ENCODE measurements around the gene KIF13A.

The KIF13A gene

GRCh38 chr6:17724341-17724740 is 263.1 kb downstream of the KIF13A start:
- no peak for DNase-seq (ENCODE audit: low read depth in 2 of 2)

GRCh38 chr6:17721671-17722070 is 265.8 kb downstream of the KIF13A start:
- DNase-seq (ENCODE audit: low read depth in 2 of 2): no peak

GRCh38 chr6:17719323-17720041 is 268.0 kb downstream of the KIF13A start:
- DNase-seq (ENCODE audit: low read depth in 2 of 2): no peak

GRCh38 chr6:17716221-17716620 is 271.2 kb downstream of the KIF13A start:
- DNase-seq (ENCODE audit: low read depth in 2 of 2): no peak

- DNase-seq (ENCODE audit: low read depth in 2 of 2): no peak
These were observed 272.3 kb downstream of the KIF13A start for GRCh38 chr6:17714879-17715851.

- DNase-seq (ENCODE audit: low read depth in 2 of 2): no peak
These were observed 273.3 kb downstream of the KIF13A start for GRCh38 chr6:17714177-17714576.

- no peak for DNase-seq (ENCODE audit: low read depth in 2 of 2)
These were observed 274.9 kb downstream of the KIF13A start for GRCh38 chr6:17712576-17712975.

GRCh38 chr6:17710331-17710730 is 277.1 kb downstream of the KIF13A start:
- DNase-seq (ENCODE audit: low read depth in 2 of 2): no peak

- DNase-seq (ENCODE audit: low read depth in 2 of 2): no peak
These were observed 278.0 kb downstream of the KIF13A start for GRCh38 chr6:17709476-17709875.
